Measurements from ENCODE around the gene SKOR1. TPM values are rescaled to one million over a fixed set of nuclear protein-coding genes. Genes with fewer than 3 reads are reported as not detected.

SKOR1 gene
- total and polyA plus RNA-seq, 2 of the 4 experiments (the other 2 are of a cell fraction) = 0.03 TPM; not detected in 1

GRCh38 chr15:67884009-67884408 lies 58.7 kb downstream of the SKOR1 start:
- Histone ChIP-seq H4K8ac (ENCODE audit: low read depth in 2 of 2, low read length in 2 of 2) (peak overlapping the region; percentile 65 to 68), H3K23ac (ENCODE audit: low read depth, low read length) (peak overlapping the region; percentile 28; the same call in 1 of the 2 replicates), H2BK5ac (ENCODE audit: low read depth, low read length, poor library complexity, severe bottlenecking) (no peak overlapping the region), H3K18ac (ENCODE audit: low read depth, low read length) (no peak overlapping the region), H3K4me1 (ENCODE audit: control insufficient read depth, insufficient read depth, low read length) (0 out of 2 replicates have a peak, but pooled peaks cover 2% of the 10 kb centered on the region), H2AK5ac (ENCODE audit: low read depth, low read length) (no peak overlapping the region), H2BK20ac (ENCODE audit: low read depth, low read length) (no peak overlapping the region), H3K14ac (replicated peaks; ENCODE audit: low read depth, low read length) (peak overlapping the region; percentile 38; the same call in 1 of the 2 replicates), H2BK15ac (ENCODE audit: low read depth, low read length) (no peak overlapping the region), H3K4me3 (ENCODE audit: insufficient read depth, low read depth, low read length) (no peak overlapping the region), H3K56ac (ENCODE audit: extremely low read depth, insufficient read depth, low read length) (no peak overlapping the region), H3K79me1 (ENCODE audit: low read depth in 1 of 2, low read length in 2 of 2) (no peaks in the 10 kb centered on the region), H3K4me2 (ENCODE audit: low read depth, low read length) (no peak overlapping the region; the same call in 1 of the 2 replicates), H2AFZ (replicated peaks; ENCODE audit: low read length, poor library complexity) (peak overlapping the region; percentile 85), H3K9me1 (ENCODE audit: insufficient read depth, low read length) (no peaks in the 10 kb centered on the region), H3K9me3 (ENCODE audit: control insufficient read depth, insufficient read depth, low read length) (peaks cover 2% of the 10 kb centered on the region; the same call in 1 of the 2 replicates), H3K27ac (ENCODE audit: insufficient read depth, low read length) (no peak overlapping the region), H3K9ac (ENCODE audit: low read depth, low read length) (no peak overlapping the region; the same call in 1 of the 2 replicates), H4K20me1 (ENCODE audit: insufficient read depth, low read length) (no peaks in the 10 kb centered on the region), H2AK9ac (replicated peaks; ENCODE audit: low read depth, low read length, poor library complexity) (no peak overlapping the region), H2BK120ac (ENCODE audit: low read depth, low read length) (no peak overlapping the region), H3K27me3 (ENCODE audit: control insufficient read depth, insufficient read depth, low read length) (peaks cover 12% of the 10 kb centered on the region), H3K4ac (ENCODE audit: low read depth, low read length) (peak overlapping the region; percentile 16; the same call in 1 of the 2 replicates), H4K5ac (ENCODE audit: low read depth, low read length) (no peak overlapping the region), H3K36me3 (ENCODE audit: control insufficient read depth, insufficient read depth, low read length) (no peaks in the 10 kb centered on the region), H4K91ac (ENCODE audit: insufficient read depth, low read depth, low read length) (no peak overlapping the region)
- BruUV-seq (replicated peaks) = no TSS peak
- intact Hi-C loops (cut with micrococcal nuclease) (no loop called here), in situ Hi-C loops (cut with MboI; ENCODE audit: low sequenced_read_pairs) (no loop called here), dilution Hi-C loops (cut with HindIII; ENCODE audit: low sequenced_read_pairs, unreplicated experiment) (no loop called here)
- DNase-seq (no peak), ATAC-seq (ENCODE audit: low read depth) (no peak)
- ChIA-PET POLR2A (ENCODE audit: unreplicated experiment) (no interaction called here), CTCF (no interaction called here)
- WGBS, 2 experiments (ENCODE audit: extremely low coverage in 2 of 2, insufficient read length in 1 of 2) = no CpG with 5 or more reads among the region's 6 CpGs
- TF ChIP-seq CEBPB (IDR thresholded peaks at IDR 0.05; ENCODE audit: low read depth, low read length) (no peak), CHD1 (IDR thresholded peaks at IDR 0.05; ENCODE audit: low read depth, low read length) (no peak), RCOR1 (IDR thresholded peaks at IDR 0.05; ENCODE audit: insufficient replicate concordance, low read length) (no peak), FOS (IDR thresholded peaks at IDR 0.05; ENCODE audit: low read depth, low read length) (no peak), BHLHE40 (IDR thresholded peaks at IDR 0.05; ENCODE audit: low read depth, low read length) (no peak), NFE2L2 (IDR thresholded peaks at IDR 0.05; ENCODE audit: low read depth, low read length) (no peak), RFX5 (IDR thresholded peaks at IDR 0.05; ENCODE audit: low read depth, low read length) (no peak), ELK1 (IDR thresholded peaks at IDR 0.05; ENCODE audit: borderline replicate concordance, low read depth, low read length) (no peak), MAZ (IDR thresholded peaks at IDR 0.05; ENCODE audit: borderline replicate concordance, low read depth, low read length) (no peak), SMC3 (IDR thresholded peaks at IDR 0.05; ENCODE audit: low read depth, low read length) (no peak), POLR2A (IDR thresholded peaks at IDR 0.05; ENCODE audit: low read depth, low read length) (no peak), MAFK (IDR thresholded peaks at IDR 0.05; ENCODE audit: low read depth, low read length) (no peak), CTCF (conservative IDR thresholded peaks at IDR 0.05; ENCODE audit: low read depth, low read length) (no peak), USF2 (IDR thresholded peaks at IDR 0.05; ENCODE audit: low read depth, low read length) (no peak), MXI1 (IDR thresholded peaks at IDR 0.05; ENCODE audit: borderline replicate concordance, low read depth, low read length) (no peak), RAD21 (IDR thresholded peaks at IDR 0.05; ENCODE audit: low read length) (no peak)
